ENCODE measurements around the gene MYL12A.
"Not testable (repeated sequence)": the region's sequence is repeated elsewhere in the genome, so short reads cannot be mapped to it uniquely, and the experiment has no call there.

MYL12A gene

DNA sequence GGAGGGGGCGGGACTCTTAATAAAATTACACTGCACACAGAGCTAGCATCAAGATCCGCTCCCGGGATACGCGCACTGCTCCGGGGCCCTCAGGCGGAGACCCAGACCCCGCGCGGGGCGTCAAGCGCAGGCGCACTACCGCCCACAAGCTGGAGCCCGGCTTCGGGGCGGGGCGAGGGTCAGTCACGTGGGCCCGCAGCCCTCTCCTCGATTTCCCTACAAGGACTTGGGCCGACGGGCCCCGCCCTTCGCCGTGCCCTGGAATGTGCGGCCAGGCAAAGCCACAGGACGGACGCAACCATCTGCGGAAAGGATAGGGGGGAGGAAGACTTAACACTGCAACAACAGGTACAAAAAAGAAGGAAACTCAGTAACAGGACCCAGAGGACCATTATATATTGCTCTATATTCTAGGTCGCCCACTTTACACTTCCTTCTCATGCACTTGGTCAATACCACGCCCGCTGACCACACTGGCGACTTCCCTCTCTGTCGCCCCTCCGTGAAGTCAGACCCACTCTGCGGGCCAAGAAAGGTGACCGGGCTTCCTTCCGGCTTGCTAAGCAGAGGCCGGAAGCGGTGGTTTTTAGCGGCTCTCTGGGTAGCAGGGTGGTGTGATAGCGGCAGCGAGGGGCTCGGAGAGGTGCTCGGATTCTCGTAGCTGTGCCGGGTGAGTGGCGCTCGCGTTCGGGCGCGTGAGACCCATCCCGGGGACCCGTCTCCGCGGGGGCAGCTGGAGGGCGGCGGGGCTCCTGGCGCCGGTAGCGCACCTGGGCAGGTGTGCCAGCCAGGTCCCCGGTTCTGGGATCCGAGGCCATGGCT lies at the start of gene MYL12A:
TSS of gene MYL12A (plus strand) at position 562 of the 822 bp plus-strand sequence. CDS start 5,447 bp downstream, outside the sequence.
- DNase-seq: peak; percentile 100

GRCh38 chr18:3198260-3198860 lies 49.2 kb upstream of the MYL12A start:
- not testable (repeated sequence) for DNase-seq

GRCh38 chr18:3199942-3200645 lies 47.5 kb upstream of the MYL12A start:
- DNase-seq: no peak

GRCh38 chr18:3205239-3205638 lies 42.4 kb upstream of the MYL12A start:
- DNase-seq: no peak

DNA sequence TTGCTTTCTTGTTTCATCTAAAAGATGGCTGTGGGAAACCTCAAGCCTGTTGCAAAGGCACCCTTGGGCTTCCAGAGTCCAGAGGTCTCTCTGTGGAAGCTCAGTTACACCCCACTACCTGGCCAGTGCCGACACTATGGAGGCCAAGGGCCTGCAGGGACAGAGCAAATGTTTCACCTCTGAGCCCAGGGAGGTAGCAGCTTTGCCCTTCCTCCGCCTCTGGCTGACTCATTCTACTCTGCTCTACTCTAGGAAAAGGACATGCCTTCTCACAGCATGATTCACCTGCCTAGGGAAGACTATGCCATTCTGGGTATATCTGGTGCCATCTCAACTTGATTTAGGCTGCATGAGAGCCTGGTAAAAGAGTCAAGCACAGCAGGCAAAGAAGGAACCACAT lies 40.0 kb upstream of the MYL12A start:
- DNase-seq: no peak

- DNase-seq: no peak
These were observed 37.6 kb upstream of the MYL12A start for GRCh38 chr18:3209859-3210569.

GRCh38 chr18:3211236-3211992 lies 36.2 kb upstream of the MYL12A start:
- no peak for DNase-seq

DNA sequence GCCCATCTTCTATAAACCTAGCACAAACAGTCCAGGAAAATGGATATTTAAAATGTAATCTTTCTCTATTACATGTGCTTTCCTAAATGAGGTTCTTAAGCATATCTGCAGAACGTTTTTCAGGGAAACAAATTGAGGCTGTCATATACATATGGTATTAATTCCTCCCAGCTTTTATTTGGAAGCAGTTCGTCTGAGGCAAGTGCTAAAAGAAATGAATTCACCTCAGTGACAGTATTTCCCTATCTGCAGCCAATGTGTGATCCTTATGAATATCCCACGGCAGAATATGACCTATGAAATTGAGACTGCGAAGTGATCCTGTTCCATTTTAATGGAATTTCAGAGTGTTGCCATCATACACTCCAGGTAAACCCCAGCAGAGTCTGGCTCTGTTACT lies 34.9 kb upstream of the MYL12A start:
- DNase-seq: no peak

- DNase-seq: peak; percentile 57
These were observed 34.1 kb upstream of the MYL12A start for GRCh38 chr18:3213300-3214059.

GRCh38 chr18:3214855-3215637 lies 32.6 kb upstream of the MYL12A start:
- DNase-seq: no peak

- no peak for DNase-seq
These were observed 30.6 kb upstream of the MYL12A start for GRCh38 chr18:3216987-3217386.

DNA sequence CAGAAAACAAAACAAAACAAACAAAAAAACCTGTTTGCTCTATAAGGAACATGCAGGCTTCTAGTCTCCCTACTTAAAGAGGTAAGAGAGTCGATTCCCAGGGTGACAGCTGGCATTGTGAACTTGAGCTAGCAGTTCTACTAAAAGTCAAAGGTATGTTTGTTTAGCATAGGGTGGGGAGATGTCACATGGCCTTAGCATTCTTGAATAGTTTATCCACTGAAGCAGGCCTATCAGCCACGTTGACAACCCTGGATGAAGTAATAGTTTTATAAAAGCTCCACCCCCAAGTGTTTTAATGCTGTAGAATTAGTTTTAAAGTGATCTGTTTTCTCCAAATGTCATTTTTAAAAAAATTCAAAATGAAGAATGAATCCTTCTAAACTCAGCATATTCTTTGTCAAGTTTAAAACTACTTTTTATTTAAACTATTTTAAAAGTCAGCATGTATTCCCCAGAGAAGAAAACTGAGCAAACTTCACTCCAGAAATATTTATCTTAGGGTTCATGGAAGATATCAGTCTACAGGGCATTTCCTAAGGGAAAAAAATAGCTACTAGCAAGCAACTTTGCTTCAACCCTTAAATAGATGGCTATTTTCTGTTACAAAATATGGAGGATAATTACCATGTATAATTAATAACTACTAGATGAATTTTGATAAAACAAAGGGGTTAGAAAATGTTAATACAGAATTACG lies 29.5 kb upstream of the MYL12A start:
- DNase-seq: peak; percentile 48

DNA sequence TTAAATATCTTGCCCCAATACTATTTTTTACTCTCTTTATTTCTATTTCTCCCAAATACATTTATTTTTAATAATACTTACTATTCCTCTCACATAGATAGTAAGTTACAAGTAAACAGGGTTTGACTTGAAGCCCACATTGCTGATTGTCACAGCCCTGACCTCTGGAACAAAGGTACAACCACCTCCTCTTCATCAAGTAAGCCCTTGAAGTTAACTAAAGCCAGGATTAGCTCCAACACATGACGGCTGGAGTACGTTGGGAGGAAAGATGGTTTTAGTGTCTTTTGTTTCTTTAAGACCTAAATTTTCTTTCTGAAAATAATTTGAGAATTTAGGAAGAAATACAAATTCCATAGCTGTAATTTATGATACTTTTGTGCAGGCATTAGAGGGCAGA lies 28.8 kb upstream of the MYL12A start:
- DNase-seq: no peak

DNA sequence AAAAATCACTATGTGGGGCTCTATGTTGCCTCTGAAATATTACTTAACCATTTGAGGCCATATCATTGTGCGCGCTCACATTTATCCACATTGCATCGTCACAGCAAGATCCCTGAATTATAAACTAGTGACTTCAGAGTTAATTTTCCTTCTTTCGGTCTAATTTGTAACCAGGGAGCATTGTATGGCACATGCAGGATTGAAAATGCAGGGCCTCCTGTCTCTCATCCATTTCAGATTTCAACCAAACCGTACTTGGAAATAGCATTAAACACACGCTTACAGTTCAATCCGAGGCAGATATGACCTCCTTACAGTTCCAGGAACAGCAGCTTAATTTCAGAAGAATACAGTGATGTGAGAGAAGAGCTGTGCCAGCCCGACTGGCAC lies 28.4 kb upstream of the MYL12A start:
- no peak for DNase-seq

GRCh38 chr18:3219631-3220335 lies 27.8 kb upstream of the MYL12A start, which contains the start of gene MYOM1:
MYOM1 (minus strand) TSS chr18:3219968; CDS start chr18:3215223, 4,745 bp downstream.
- DNase-seq: peak; percentile 53

- not testable (repeated sequence) for DNase-seq
These were observed 26.7 kb upstream of the MYL12A start for GRCh38 chr18:3220868-3221267.

DNA sequence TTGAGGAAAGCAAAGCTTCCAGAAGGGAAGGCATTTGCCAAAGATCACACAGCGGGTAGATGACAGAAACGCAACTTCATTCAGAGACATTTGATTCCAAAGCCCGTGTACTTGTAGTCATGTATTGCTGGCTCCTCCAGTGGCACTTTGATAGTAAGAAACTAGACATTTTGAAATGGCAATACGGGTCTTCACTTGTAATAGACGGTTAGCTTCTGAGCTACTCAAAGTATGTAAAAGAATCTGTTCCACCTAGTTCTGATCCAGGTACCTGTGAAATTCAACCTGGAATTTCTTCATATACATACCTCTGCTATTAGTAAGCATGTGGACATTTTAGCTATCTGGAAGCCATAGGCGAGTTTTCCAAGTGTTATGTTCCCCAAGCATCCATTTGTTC lies 26.1 kb upstream of the MYL12A start:
- DNase-seq: no peak

DNA sequence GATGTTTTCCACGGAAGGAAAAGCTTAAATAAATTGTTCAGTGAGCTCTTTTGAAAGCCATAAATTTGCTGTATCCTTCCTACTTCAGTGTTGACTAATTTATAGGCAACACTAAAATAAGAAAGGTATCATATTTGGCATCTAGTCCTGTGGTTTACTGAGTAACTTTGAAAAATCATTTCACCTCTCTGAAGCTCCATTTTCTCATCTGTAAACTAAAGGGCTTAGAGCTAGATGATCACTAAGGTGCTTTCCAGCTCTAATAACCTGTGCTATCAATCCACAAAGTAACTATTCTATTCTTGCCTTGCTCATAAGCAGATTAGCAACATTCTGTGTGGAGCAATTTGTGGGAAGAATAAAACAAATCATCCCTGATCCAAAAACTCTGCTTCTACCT lies 24.2 kb upstream of the MYL12A start:
- no peak for DNase-seq

DNA sequence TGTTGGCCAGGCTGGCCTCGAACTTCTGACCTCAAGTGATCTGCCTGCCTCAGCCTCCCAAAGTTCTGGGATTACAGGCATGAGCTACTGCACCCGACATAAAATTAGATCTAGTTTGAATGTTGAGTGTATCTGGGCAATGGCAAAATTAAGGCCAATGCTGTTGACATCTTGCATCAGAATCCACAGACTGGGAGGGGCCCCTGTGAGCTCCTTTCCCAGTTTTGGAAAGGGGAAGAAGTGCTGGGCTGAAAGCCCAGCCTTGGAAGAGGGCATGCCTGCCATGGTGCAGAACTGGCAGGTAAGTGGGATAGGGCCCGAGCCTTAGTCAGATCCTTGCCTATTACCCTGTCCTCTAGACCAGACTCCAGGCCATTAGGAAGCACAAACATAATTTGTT lies 23.4 kb upstream of the MYL12A start:
- DNase-seq: no peak
